ENCODE results near the gene S100P. TPM values are rescaled to one million over a fixed set of nuclear protein-coding genes. Genes with fewer than 3 reads are reported as not detected.

Gene S100P
- total RNA-seq, 1 experiment from 2014 or later, result 480 TPM

GRCh38 chr4:6699388-6699787 lies 5.7 kb downstream of the S100P start:
- Histone ChIP-seq H3K4me1 (replicated peaks; ENCODE audit: insufficient read depth) (peaks cover 13% of the 10 kb centered on the region), H3K36me3 (ENCODE audit: low read depth) (peaks cover 28% of the 10 kb centered on the region), H3K9me2 (ENCODE audit: insufficient read depth) (no peaks in the 10 kb centered on the region), H3K9me3 (ENCODE audit: insufficient read depth, low read depth) (no peaks in the 10 kb centered on the region), H3F3A (ENCODE audit: insufficient read depth, low read depth) (peaks cover 47% of the 10 kb centered on the region), H3K27ac (no peak overlapping the region), H3K4me3 (no peak overlapping the region), H3K79me2 (ENCODE audit: low read depth) (peaks cover 28% of the 10 kb centered on the region), H3K4me2 (no peak overlapping the region), H3K27me3 (ENCODE audit: insufficient read depth, low read depth) (no peaks in the 10 kb centered on the region), H2AFZ (no peak overlapping the region), H4K20me1 (ENCODE audit: insufficient read depth) (peaks cover 27% of the 10 kb centered on the region)
- intact Hi-C loops (cut with micrococcal nuclease; ENCODE audit: unreplicated experiment), result no loop called here
- TF ChIP-seq CTCF (conservative IDR thresholded peaks at IDR 0.05) (no peak), EZH2 (IDR thresholded peaks at IDR 0.05; ENCODE audit: low read depth) (no peak)
- ChIA-PET POLR2A (ENCODE audit: unreplicated experiment) (no interaction called here), CTCF (interaction anchor here (1.0 kb wide), 1 partner anchor 10 kb away, joined by 5 read pairs; no protein-coding TSS in a partner anchor)
- no TSS peak for BruUV-seq (replicated peaks)
- DNase-seq, result no peak

GRCh38 chr4:6699903-6700302 lies 6.2 kb downstream of the S100P start:
- Histone ChIP-seq H3K79me2 (ENCODE audit: low read depth) (peaks cover 23% of the 10 kb centered on the region), H3K9me3 (ENCODE audit: insufficient read depth, low read depth) (no peaks in the 10 kb centered on the region), H3K4me3 (no peak overlapping the region), H3K4me1 (replicated peaks; ENCODE audit: insufficient read depth) (peaks cover 13% of the 10 kb centered on the region), H3K36me3 (ENCODE audit: low read depth) (peaks cover 28% of the 10 kb centered on the region), H2AFZ (no peak overlapping the region), H3K27ac (no peak overlapping the region), H4K20me1 (ENCODE audit: insufficient read depth) (peaks cover 23% of the 10 kb centered on the region), H3K9me2 (ENCODE audit: insufficient read depth) (no peaks in the 10 kb centered on the region), H3K27me3 (ENCODE audit: insufficient read depth, low read depth) (no peaks in the 10 kb centered on the region), H3F3A (ENCODE audit: insufficient read depth, low read depth) (peaks cover 46% of the 10 kb centered on the region), H3K4me2 (no peak overlapping the region)
- no peak for DNase-seq
- TF ChIP-seq EZH2 (IDR thresholded peaks at IDR 0.05; ENCODE audit: low read depth) (no peak), CTCF (conservative IDR thresholded peaks at IDR 0.05) (no peak)
- ChIA-PET POLR2A (ENCODE audit: unreplicated experiment) (no interaction called here), CTCF (interaction anchor here (0.5 to 1.0 kb wide), 2 partner anchors 11 to 122 kb away, joined by 3 to 5 read pairs; no protein-coding TSS in a partner anchor)
- intact Hi-C loops (cut with micrococcal nuclease; ENCODE audit: unreplicated experiment), result no loop called here
- no TSS peak for BruUV-seq (replicated peaks)

- no peaks in the 10 kb centered on the region for H3K9me3 ChIP-seq (ENCODE audit: insufficient read depth, low read depth)
- no peak overlapping the region for H3K4me3 ChIP-seq
- peaks cover 15% of the 10 kb centered on the region for H3K36me3 ChIP-seq (ENCODE audit: low read depth)
- H3K9me2 ChIP-seq (ENCODE audit: insufficient read depth), result no peaks in the 10 kb centered on the region
- H2AFZ ChIP-seq, result no peak overlapping the region
- no peaks in the 10 kb centered on the region for H3K27me3 ChIP-seq (ENCODE audit: insufficient read depth, low read depth)
- peaks cover 32% of the 10 kb centered on the region; the same call in 1 of the 2 replicates for H3F3A ChIP-seq (ENCODE audit: insufficient read depth, low read depth)
- H3K27ac ChIP-seq, result no peak overlapping the region
- CTCF ChIA-PET, result interaction anchor here (0.7 kb wide), 1 partner anchor 35 kb away, joined by 3 read pairs; no protein-coding TSS in a partner anchor
- peaks cover 8% of the 10 kb centered on the region for H4K20me1 ChIP-seq (ENCODE audit: insufficient read depth)
- intact Hi-C loops (cut with micrococcal nuclease; ENCODE audit: unreplicated experiment), result no loop called here
- no peak overlapping the region for H3K4me2 ChIP-seq
- POLR2A ChIA-PET (ENCODE audit: unreplicated experiment), result interaction anchor here (0.6 kb wide), 1 partner anchor 392 kb away, joined by 3 read pairs; no protein-coding TSS in a partner anchor
- TF ChIP-seq EZH2 (IDR thresholded peaks at IDR 0.05; ENCODE audit: low read depth) (no peak), CTCF (conservative IDR thresholded peaks at IDR 0.05) (peak; percentile 57)
- H3K4me1 ChIP-seq (replicated peaks; ENCODE audit: insufficient read depth), result peaks cover 8% of the 10 kb centered on the region
- no TSS peak for BruUV-seq (replicated peaks)
- H3K79me2 ChIP-seq (ENCODE audit: low read depth), result peaks cover 19% of the 10 kb centered on the region
- DNase-seq, result no peak
Measured at GRCh38 chr4:6701371-6701770, 7.7 kb downstream of the S100P start.

Data from PC-9 (cell line).